ENCODE data around the gene GLS. TPM values are rescaled to one million over a fixed set of nuclear protein-coding genes. Genes with fewer than 3 reads are reported as not detected.

The GLS gene
- total and polyA plus RNA-seq, 11 donors, result 19.1 to 94.5 (median 47.6) TPM

DNA sequence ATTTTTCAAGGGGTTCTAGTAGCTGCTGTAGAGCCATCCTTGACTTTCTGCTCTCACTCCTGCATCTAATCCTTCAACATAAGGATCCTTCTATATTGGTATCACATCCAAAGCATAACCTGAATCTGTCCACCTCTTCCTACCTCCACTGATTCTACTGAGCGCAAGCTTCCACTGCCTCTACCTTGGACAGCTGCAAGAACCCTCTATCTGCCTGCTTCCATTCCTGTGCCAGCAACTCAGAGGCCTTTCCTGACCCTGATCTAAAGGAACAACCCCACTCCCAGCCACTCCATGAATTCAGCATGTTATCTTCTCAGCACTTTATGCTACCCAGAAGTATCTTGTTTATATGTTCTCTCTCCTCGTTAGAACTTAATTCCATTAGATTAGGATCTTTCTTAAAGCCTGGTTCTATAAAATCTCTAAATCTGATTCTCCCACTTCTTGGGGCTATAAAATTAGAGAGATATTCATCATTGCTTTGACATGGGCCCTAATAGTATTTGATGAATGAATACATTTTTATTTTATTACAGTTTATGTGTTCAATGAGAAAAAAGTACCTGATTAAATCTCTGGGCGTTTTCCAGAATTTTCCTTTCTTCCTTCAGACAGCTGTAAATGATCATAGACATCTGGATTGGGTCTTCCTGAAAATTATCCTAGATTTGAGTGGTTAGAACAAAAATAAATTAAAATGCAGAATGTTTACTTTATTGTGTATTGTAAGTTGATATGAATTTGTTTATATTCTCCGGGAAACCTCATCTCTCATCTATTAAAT is 126.6 kb downstream of the GLS start:
- TF ChIP-seq, protein P1, sequence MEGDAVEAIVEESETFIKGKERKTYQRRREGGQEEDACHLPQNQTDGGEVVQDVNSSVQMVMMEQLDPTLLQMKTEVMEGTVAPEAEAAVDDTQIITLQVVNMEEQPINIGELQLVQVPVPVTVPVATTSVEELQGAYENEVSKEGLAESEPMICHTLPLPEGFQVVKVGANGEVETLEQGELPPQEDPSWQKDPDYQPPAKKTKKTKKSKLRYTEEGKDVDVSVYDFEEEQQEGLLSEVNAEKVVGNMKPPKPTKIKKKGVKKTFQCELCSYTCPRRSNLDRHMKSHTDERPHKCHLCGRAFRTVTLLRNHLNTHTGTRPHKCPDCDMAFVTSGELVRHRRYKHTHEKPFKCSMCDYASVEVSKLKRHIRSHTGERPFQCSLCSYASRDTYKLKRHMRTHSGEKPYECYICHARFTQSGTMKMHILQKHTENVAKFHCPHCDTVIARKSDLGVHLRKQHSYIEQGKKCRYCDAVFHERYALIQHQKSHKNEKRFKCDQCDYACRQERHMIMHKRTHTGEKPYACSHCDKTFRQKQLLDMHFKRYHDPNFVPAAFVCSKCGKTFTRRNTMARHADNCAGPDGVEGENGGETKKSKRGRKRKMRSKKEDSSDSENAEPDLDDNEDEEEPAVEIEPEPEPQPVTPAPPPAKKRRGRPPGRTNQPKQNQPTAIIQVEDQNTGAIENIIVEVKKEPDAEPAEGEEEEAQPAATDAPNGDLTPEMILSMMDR (IDR thresholded peaks at IDR 0.05), result no peak
- no peak for TF ChIP-seq POLR2A (IDR thresholded peaks at IDR 0.05)
- no peak for DNase-seq
- Histone ChIP-seq H3K4me1 (peaks cover 0 to 83% (median 14%) of the 10 kb centered on the region in 12 donors), H3K4me3 (no peak overlapping the region), H3K27me3 (no peaks in the 10 kb centered on the region), H3K36me3 (peaks cover 0 to 100% (median 86%) of the 10 kb centered on the region in 9 donors), H3K27ac (no peak overlapping the region), H3K9me3 (no peaks in the 10 kb centered on the region)
- intact Hi-C loops (cut with DNase I), result loop anchor here in 1 of 10 donors (2.0 kb wide), 1 partner anchor 24 kb away; no protein-coding TSS in a partner anchor
- no peak for ATAC-seq
- 89 to 93% (median 91%) methylated on average over 4 of the region's 4 CpGs for WGBS, 4 donors

GRCh38 chr2:191008286-191008685 is 127.7 kb downstream of the GLS start:
- Histone ChIP-seq H3K4me1 (peaks cover 0 to 83% (median 24%) of the 10 kb centered on the region in 12 donors), H3K4me3 (peak overlapping the region in 1 of 12 donors; percentile 13), H3K27ac (no peak overlapping the region), H3K36me3 (peaks cover 0 to 98% (median 75%) of the 10 kb centered on the region in 9 donors), H3K27me3 (no peaks in the 10 kb centered on the region), H3K9me3 (no peaks in the 10 kb centered on the region)
- DNase-seq (no peak), ATAC-seq (no peak)
- TF ChIP-seq, protein P1 (IDR thresholded peaks at IDR 0.05), result no peak
- intact Hi-C loops (cut with DNase I), result no loop called here

DNA sequence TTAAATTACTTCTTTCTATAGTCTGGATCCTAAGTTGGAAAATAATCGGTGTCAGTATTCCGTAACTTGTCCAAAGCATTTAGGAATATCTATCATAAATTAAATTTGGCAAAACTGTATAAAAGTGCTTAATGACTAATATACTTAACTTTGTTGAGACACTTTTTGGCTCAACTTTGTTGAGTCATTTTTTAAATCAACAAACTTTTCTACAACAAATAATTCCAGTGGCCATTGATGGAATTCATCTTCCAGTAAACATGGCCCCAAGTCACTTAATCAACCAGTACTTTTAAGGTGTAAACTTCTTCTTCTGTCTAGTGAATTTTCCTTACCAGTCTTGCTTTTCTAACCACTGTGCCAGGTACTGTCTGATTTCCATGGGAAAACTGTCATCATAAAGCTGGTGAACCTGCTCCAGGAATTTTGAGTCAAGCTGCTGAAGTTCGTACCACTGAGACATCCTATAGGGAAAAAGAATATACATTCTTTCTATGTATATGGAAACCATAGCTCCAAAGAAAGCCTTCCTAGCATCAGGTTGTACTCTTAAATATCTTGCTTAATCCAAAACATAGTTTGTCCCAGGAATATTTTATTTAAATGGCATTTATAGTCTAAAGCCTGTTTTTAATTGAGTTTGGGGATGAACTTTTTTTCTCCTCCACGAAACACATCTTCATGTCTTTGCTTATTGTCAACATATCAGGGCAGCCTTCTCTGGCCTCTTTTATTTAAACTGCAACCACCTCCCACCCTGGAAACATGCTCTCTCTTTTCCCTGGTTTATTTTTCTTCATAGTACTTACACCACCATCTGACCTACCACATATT is 129.1 kb downstream of the GLS start:
- Histone ChIP-seq H3K27me3 (no peaks in the 10 kb centered on the region), H3K36me3 (peaks cover 0 to 83% (median 60%) of the 10 kb centered on the region in 9 donors)

More for the DNA sequence above, 129.1 kb downstream of the GLS start:
- TF ChIP-seq, protein P1 (IDR thresholded peaks at IDR 0.05), result no peak
- no peak for TF ChIP-seq POLR2A (IDR thresholded peaks at IDR 0.05)
- no peak for ATAC-seq
- H3K27ac ChIP-seq, result no peak overlapping the region
- H3K4me3 ChIP-seq, result peak overlapping the region in 1 of 12 donors; percentile 94
- intact Hi-C loops (cut with DNase I), result loop anchor here in 1 of 10 donors (5.0 kb wide), 1 partner anchor 227 kb away; no protein-coding TSS in a partner anchor
- no peak for DNase-seq
- 94 to 98% (median 96%) methylated on average over 4 of the region's 4 CpGs for WGBS, 4 donors
- peaks cover 0 to 81% (median 28%) of the 10 kb centered on the region in 12 donors for H3K4me1 ChIP-seq
- H3K9me3 ChIP-seq, result no peaks in the 10 kb centered on the region

Measured in heart left ventricle (tissue), 16 donors.